ENCODE results near the gene EML2.

DNA sequence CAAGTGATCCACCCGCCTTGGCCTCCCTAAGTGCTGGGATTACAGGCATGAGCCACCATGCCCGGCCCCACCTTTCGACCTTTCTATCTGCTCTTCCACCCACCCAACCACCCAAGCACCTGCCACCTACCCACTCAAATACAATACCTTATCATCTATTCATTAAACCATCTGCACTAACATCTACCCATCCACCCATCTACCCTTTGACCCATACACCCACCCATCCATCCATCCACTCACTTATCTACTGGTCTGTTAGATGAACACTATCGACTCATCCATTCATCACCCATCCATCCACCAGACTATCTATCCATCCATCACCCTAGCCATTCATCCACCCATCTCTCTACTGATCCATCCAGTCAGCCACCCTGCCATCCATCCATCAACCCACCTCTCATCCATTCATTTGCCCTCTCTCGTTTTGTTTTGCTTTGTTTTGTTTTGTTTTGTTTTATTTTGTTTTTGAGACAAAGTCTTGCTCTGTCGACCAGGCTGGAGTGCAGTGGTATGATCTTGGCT lies 17.2 kb downstream of the EML2 start:
- TF ChIP-seq, protein P1, sequence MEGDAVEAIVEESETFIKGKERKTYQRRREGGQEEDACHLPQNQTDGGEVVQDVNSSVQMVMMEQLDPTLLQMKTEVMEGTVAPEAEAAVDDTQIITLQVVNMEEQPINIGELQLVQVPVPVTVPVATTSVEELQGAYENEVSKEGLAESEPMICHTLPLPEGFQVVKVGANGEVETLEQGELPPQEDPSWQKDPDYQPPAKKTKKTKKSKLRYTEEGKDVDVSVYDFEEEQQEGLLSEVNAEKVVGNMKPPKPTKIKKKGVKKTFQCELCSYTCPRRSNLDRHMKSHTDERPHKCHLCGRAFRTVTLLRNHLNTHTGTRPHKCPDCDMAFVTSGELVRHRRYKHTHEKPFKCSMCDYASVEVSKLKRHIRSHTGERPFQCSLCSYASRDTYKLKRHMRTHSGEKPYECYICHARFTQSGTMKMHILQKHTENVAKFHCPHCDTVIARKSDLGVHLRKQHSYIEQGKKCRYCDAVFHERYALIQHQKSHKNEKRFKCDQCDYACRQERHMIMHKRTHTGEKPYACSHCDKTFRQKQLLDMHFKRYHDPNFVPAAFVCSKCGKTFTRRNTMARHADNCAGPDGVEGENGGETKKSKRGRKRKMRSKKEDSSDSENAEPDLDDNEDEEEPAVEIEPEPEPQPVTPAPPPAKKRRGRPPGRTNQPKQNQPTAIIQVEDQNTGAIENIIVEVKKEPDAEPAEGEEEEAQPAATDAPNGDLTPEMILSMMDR (IDR thresholded peaks at IDR 0.05; ENCODE audit: borderline replicate concordance, extremely low read depth, low read length, poor library complexity, severe bottlenecking): no peak
- TF ChIP-seq EZH2 (IDR thresholded peaks at IDR 0.05; ENCODE audit: borderline replicate concordance, low read depth, low read length, severe bottlenecking): no peak
